Left hindlimb (tissue), 1 donor: Measurements from ENCODE around the gene NPAT.
"Not testable (repeated sequence)": the region's sequence is repeated elsewhere in the genome, so short reads cannot be mapped to it uniquely, and the experiment has no call there.

Experiments used
- DNase-seq: peaks from one replicate; pipeline ENCODE4 v3.0.0-alpha.2; 2018

NPAT gene

GRCh38 chr11:108147150-108147549 is 75.3 kb downstream of the NPAT start:
- no peak for DNase-seq

GRCh38 chr11:108144615-108145014 is 77.8 kb downstream of the NPAT start:
- no peak for DNase-seq

- DNase-seq: no peak
Observed at GRCh38 chr11:108142304-108142703, 80.1 kb downstream of the NPAT start.

- DNase-seq: no peak
Observed at GRCh38 chr11:108137212-108137611, 85.2 kb downstream of the NPAT start.

GRCh38 chr11:108135845-108136544 is 86.4 kb downstream of the NPAT start:
- no peak for DNase-seq

GRCh38 chr11:108132993-108133538 is 89.4 kb downstream of the NPAT start:
- not testable (repeated sequence) for DNase-seq

GRCh38 chr11:108131993-108132392 is 90.4 kb downstream of the NPAT start:
- DNase-seq: no peak

GRCh38 chr11:108128772-108129171 is 93.7 kb downstream of the NPAT start:
- no peak for DNase-seq

- DNase-seq: no peak
Observed at GRCh38 chr11:108125096-108125495, 97.3 kb downstream of the NPAT start.

GRCh38 chr11:108122166-108122628 is 100.2 kb downstream of the NPAT start:
- no peak for DNase-seq

- DNase-seq: peak; percentile 96
Observed at GRCh38 chr11:108121274-108122155, 100.9 kb downstream of the NPAT start, which contains the start of gene ACAT1. Gene ACAT1 (plus strand): TSS chr11:108121567. CDS start chr11:108121607, 40 bp downstream.

GRCh38 chr11:108120936-108121273 is 101.5 kb downstream of the NPAT start:
- not testable (repeated sequence) for DNase-seq

GRCh38 chr11:108117746-108118371 is 104.6 kb downstream of the NPAT start:
- DNase-seq: no peak

- peak; percentile 81 for DNase-seq
Observed at GRCh38 chr11:108115500-108116140, 106.8 kb downstream of the NPAT start.

GRCh38 chr11:108112057-108112456 is 110.4 kb downstream of the NPAT start:
- DNase-seq: no peak

GRCh38 chr11:108111126-108111525 is 111.3 kb downstream of the NPAT start:
- DNase-seq: no peak
